ENCODE measurements around the gene NSG1. TPM values are rescaled to one million over a fixed set of nuclear protein-coding genes. Genes with fewer than 3 reads are reported as not detected.

NSG1 gene
- total and polyA plus RNA-seq, 4 experiments from 2014 or later: 48.8 to 82.6 (median 75.0) TPM

DNA sequence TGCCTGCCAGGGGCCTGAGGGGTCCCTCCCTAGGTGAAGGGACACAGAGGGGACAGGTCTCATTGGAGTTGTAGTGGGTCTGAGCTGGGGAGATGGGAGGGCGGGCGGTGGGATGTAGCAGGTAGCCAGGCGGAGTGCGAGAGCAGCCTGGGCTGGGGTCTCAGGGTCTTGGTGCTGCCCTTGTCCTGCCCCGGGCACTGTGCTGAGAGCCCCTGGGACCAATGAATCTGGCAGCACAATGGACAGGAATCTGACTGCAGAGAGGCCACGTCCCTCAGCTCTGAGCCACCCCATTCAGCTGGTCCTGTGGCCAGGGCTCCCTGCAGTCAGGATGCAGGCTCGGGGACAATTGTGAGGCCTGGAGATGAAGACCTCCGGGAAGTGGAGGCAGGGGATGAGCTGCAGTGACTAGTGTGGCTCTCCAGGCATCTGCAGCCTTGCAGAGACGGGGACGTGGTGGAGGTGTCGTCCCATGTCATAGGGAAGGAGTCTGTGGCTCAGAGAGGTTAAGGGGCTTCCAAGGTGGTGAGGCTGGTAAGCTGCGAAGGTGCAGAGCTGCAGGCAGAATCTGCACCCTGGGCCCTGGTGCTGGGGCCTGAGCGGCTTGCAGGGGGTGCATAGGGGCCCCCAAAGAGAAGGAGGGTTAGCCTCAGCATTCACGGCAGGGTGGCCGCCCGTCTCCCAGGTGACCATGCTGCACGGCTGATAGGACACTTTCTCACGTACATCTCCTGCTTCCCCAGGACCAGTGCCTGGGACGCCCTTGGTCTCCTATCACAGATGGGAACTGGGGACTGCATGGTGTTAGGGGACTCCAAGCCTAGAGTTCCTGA, 20.6 kb downstream of the NSG1 start:
- Histone ChIP-seq H3K9me3 (ENCODE audit: control insufficient read depth in 1 of 2, low read length in 2 of 2) (no peaks in the 10 kb centered on the region), H3K27ac (ENCODE audit: low read depth, low read length) (no peak overlapping the region), H3K27me3 (ENCODE audit: insufficient read depth, low read length) (no peaks in the 10 kb centered on the region), H3K4me1 (ENCODE audit: insufficient read depth, low read length) (no peaks in the 10 kb centered on the region), H3K4me3 (ENCODE audit: low read length in 2 of 2) (no peak overlapping the region), H3K36me3 (ENCODE audit: insufficient read depth, low read length) (no peaks in the 10 kb centered on the region)
- intact Hi-C loops (cut with micrococcal nuclease): no loop called here
- H3K4me3 Mint-ChIP-seq: no peak overlapping the region
- H3K27me3 Mint-ChIP-seq: no peaks in the 10 kb centered on the region
- no peak for DNase-seq
- ChIA-PET POLR2A (ENCODE audit: partially characterized antibody) (no interaction called here), CTCF (ENCODE audit: partially characterized antibody) (interaction anchor here (1.9 kb wide), 1 partner anchor 12 kb away, joined by 5 read pairs; no protein-coding TSS in a partner anchor)
- H3K9me3 Mint-ChIP-seq: no peaks in the 10 kb centered on the region
- peaks cover 8 to 30% of the 10 kb centered on the region in 2 donors for H3K36me3 Mint-ChIP-seq
- H3K4me1 Mint-ChIP-seq: peaks cover 0 to 4% (median under 1%) of the 10 kb centered on the region in 4 donors
- peak overlapping the region in 1 of 7 donors; percentile 72 for H3K27ac Mint-ChIP-seq

DNA sequence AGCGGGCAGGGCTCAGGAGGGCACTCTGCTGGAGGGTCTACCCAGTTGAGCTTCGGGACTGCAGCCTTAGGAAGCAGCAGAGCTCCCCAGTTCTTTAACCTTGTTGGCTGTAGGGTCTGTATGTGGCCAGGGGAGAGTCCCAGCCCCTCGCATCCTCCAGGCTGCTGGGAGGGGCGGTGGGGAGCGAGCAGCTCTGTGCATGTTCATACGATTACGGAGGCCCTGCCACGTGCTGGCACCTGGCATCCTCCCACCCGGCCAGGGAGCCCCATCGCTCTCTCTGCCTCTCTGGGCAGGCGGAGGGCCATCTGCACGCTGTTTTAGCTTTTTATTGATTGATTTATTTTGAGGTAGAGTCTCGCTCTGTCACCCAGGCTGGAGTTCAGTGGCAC, 21.2 kb downstream of the NSG1 start:
- CTCF ChIA-PET (ENCODE audit: partially characterized antibody): interaction anchor here (1.9 kb wide), 1 partner anchor 13 kb away, joined by 5 read pairs; no protein-coding TSS in a partner anchor
- H3K9me3 ChIP-seq (ENCODE audit: control insufficient read depth in 1 of 2, low read length in 2 of 2): no peaks in the 10 kb centered on the region
- H3K4me1 ChIP-seq (ENCODE audit: insufficient read depth, low read length): no peaks in the 10 kb centered on the region
- POLR2A ChIA-PET (ENCODE audit: partially characterized antibody): no interaction called here
- Mint-ChIP-seq H3K27me3 (no peaks in the 10 kb centered on the region), H3K4me1 (peaks cover 0 to 4% (median under 1%) of the 10 kb centered on the region in 4 donors), H3K4me3 (no peak overlapping the region), H3K9me3 (no peaks in the 10 kb centered on the region), H3K36me3 (peaks cover 8 to 26% of the 10 kb centered on the region in 2 donors), H3K27ac (no peak overlapping the region)
- no peak overlapping the region for H3K4me3 ChIP-seq (ENCODE audit: low read length in 2 of 2)
- H3K27me3 ChIP-seq (ENCODE audit: insufficient read depth, low read length): no peaks in the 10 kb centered on the region
- intact Hi-C loops (cut with micrococcal nuclease): no loop called here
- DNase-seq: no peak
- no peaks in the 10 kb centered on the region for H3K36me3 ChIP-seq (ENCODE audit: insufficient read depth, low read length)
- no peak overlapping the region for H3K27ac ChIP-seq (ENCODE audit: low read depth, low read length)

GRCh38 chr4:4408576-4409335, 21.9 kb downstream of the NSG1 start:
- H3K36me3 ChIP-seq (ENCODE audit: insufficient read depth, low read length): no peaks in the 10 kb centered on the region

DNA sequence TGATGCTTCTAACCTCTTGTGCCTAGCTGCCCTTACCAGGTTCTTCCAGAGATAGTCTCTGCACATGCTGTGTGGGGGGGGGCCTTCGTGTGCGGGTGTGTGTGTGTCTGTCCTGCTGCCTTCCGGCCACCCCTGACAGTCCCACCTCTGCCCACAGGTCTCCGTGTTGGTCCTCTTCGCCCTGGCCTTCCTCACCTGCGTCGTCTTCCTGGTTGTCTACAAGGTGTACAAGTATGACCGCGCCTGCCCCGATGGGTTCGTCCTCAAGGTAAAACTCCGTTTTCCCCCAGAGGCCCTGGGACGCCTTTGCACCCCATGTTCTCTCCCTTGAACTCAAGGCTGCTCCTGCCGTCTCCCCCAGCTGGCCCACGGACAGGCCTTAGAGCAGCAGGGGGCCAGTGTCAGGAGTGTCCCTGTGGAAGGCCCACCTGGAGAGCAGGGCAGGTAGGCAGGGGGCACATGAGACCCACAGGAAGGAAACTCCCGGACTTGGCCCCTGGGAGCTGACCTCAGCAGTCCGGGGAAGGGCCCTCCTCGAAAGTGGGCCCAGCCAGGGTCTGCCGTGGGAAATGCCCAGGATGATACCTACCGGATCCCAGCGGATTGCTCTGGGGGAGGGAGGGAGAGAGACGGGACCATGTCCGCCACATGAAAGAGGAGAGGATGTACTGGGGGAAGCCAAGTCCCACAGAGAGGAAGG, 22.7 kb downstream of the NSG1 start:
- intact Hi-C loops (cut with micrococcal nuclease): no loop called here

More at GRCh38 chr4:4408576-4409335, 21.9 kb downstream of the NSG1 start:
- Mint-ChIP-seq H3K9me3 (peaks cover 0 to 1% (median 0%) of the 10 kb centered on the region in 8 donors), H3K27me3 (no peaks in the 10 kb centered on the region), H3K4me1 (peaks cover 0 to 4% (median under 1%) of the 10 kb centered on the region in 4 donors), H3K4me3 (no peak overlapping the region), H3K27ac (no peak overlapping the region), H3K36me3 (peaks cover 4 to 22% of the 10 kb centered on the region in 2 donors)
- Histone ChIP-seq H3K4me1 (ENCODE audit: insufficient read depth, low read length) (no peaks in the 10 kb centered on the region), H3K27ac (ENCODE audit: low read depth, low read length) (no peak overlapping the region), H3K27me3 (ENCODE audit: insufficient read depth, low read length) (no peaks in the 10 kb centered on the region), H3K4me3 (ENCODE audit: low read length in 2 of 2) (no peak overlapping the region), H3K9me3 (ENCODE audit: control insufficient read depth in 1 of 2, low read length in 2 of 2) (no peaks in the 10 kb centered on the region)
- DNase-seq: no peak
- intact Hi-C loops (cut with micrococcal nuclease): no loop called here
- ChIA-PET CTCF (ENCODE audit: partially characterized antibody) (interaction anchor here (1.9 kb wide), 1 partner anchor 14 kb away, joined by 5 read pairs; no protein-coding TSS in a partner anchor), POLR2A (ENCODE audit: partially characterized antibody) (interaction anchor here (1.0 kb wide), 1 partner anchor 14 kb away, joined by 3 read pairs; no protein-coding TSS in a partner anchor)

DNA sequence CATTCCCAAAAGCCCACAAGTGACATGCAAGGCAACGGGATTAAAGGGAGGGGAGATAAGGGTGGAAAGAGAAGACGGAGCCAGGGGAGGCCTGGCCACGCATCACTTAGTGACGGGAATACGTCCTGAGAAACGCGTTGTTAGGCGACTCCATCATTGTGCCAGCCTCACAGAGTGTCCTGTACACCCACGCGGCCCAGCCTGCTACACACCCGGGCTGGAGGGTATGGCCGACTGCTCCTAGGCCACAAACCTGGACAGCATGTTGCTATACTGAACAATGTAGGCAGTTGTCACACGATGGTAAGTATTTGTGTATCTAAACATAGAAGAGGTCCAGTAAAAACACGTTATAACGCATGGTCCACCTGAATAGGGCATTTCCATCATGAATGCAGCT, 23.4 kb downstream of the NSG1 start:
- no peaks in the 10 kb centered on the region for H3K4me1 ChIP-seq (ENCODE audit: insufficient read depth, low read length)
- DNase-seq: no peak
- H3K4me3 ChIP-seq (ENCODE audit: low read length in 2 of 2): no peak overlapping the region
- Mint-ChIP-seq H3K27ac (peak overlapping the region in 1 of 7 donors; percentile 8), H3K4me1 (peaks cover 0 to 4% (median 0%) of the 10 kb centered on the region in 4 donors), H3K9me3 (peaks cover 0 to 1% (median 0%) of the 10 kb centered on the region in 8 donors), H3K27me3 (no peaks in the 10 kb centered on the region), H3K4me3 (no peak overlapping the region), H3K36me3 (peaks cover 4 to 26% of the 10 kb centered on the region in 2 donors)
- H3K9me3 ChIP-seq (ENCODE audit: control insufficient read depth in 1 of 2, low read length in 2 of 2): no peaks in the 10 kb centered on the region
- H3K27me3 ChIP-seq (ENCODE audit: insufficient read depth, low read length): no peaks in the 10 kb centered on the region
- CTCF ChIA-PET (ENCODE audit: partially characterized antibody): interaction anchor here (1.0 kb wide), 1 partner anchor 21 kb away, joined by 5 read pairs; no protein-coding TSS in a partner anchor
- no peak overlapping the region for H3K27ac ChIP-seq (ENCODE audit: low read depth, low read length)
- POLR2A ChIA-PET (ENCODE audit: partially characterized antibody): no interaction called here
- intact Hi-C loops (cut with micrococcal nuclease): no loop called here
- H3K36me3 ChIP-seq (ENCODE audit: insufficient read depth, low read length): no peaks in the 10 kb centered on the region

More for the DNA sequence above, 22.7 kb downstream of the NSG1 start:
- Histone ChIP-seq H3K4me3 (ENCODE audit: low read length in 2 of 2) (no peak overlapping the region), H3K27ac (ENCODE audit: low read depth, low read length) (no peak overlapping the region), H3K4me1 (ENCODE audit: insufficient read depth, low read length) (no peaks in the 10 kb centered on the region), H3K27me3 (ENCODE audit: insufficient read depth, low read length) (no peaks in the 10 kb centered on the region), H3K9me3 (ENCODE audit: control insufficient read depth in 1 of 2, low read length in 2 of 2) (no peaks in the 10 kb centered on the region), H3K36me3 (ENCODE audit: insufficient read depth, low read length) (no peaks in the 10 kb centered on the region)
- Mint-ChIP-seq H3K4me3 (no peak overlapping the region), H3K4me1 (peaks cover 0 to 4% (median under 1%) of the 10 kb centered on the region in 4 donors), H3K27ac (no peak overlapping the region), H3K27me3 (no peaks in the 10 kb centered on the region), H3K9me3 (peaks cover 0 to 1% (median 0%) of the 10 kb centered on the region in 8 donors), H3K36me3 (peaks cover 4 to 21% of the 10 kb centered on the region in 2 donors)
- DNase-seq: no peak
- CTCF ChIA-PET (ENCODE audit: partially characterized antibody): interaction anchor here (1.9 kb wide), 1 partner anchor 14 kb away, joined by 5 read pairs; no protein-coding TSS in a partner anchor
- POLR2A ChIA-PET (ENCODE audit: partially characterized antibody): interaction anchor here (1.0 kb wide), 1 partner anchor 15 kb away, joined by 3 read pairs; no protein-coding TSS in a partner anchor

DNA sequence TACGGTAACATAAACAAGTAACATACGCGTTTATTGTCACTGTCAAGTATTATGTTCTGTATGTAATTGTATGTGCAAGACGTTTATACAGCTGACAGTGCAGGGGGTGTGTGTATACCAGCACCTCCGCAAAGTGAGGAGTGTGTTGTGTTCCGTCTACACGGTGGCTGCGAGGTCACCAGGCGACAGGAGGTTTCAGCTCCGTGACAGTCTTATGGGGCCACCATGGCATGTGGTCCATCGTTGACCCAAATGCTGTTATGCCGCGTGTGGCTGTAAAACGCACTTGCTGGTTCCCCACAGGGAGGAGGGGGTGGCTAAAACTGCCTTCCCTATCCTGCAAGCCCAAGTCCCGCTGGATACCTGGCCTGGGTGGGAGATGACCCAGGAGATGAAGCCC, 25.0 kb downstream of the NSG1 start:
- Mint-ChIP-seq H3K4me3 (no peak overlapping the region), H3K4me1 (peaks cover 3 to 14% (median 3%) of the 10 kb centered on the region in 4 donors), H3K27ac (no peak overlapping the region), H3K27me3 (no peaks in the 10 kb centered on the region), H3K9me3 (peaks cover 0 to 3% (median 0%) of the 10 kb centered on the region in 8 donors), H3K36me3 (peaks cover 13 to 30% of the 10 kb centered on the region in 2 donors)
- CTCF ChIA-PET (ENCODE audit: partially characterized antibody): interaction anchor here (1.1 kb wide), 1 partner anchor 27 kb away, joined by 3 read pairs; no protein-coding TSS in a partner anchor
- no peak for DNase-seq
- H3K36me3 ChIP-seq (ENCODE audit: insufficient read depth, low read length): no peaks in the 10 kb centered on the region
- no peak overlapping the region for H3K4me3 ChIP-seq (ENCODE audit: low read length in 2 of 2)
- H3K27me3 ChIP-seq (ENCODE audit: insufficient read depth, low read length): no peaks in the 10 kb centered on the region
- no peak overlapping the region for H3K27ac ChIP-seq (ENCODE audit: low read depth, low read length)
- H3K9me3 ChIP-seq (ENCODE audit: control insufficient read depth in 1 of 2, low read length in 2 of 2): no peaks in the 10 kb centered on the region
- POLR2A ChIA-PET (ENCODE audit: partially characterized antibody): no interaction called here
- peaks cover under 1% of the 10 kb centered on the region for H3K4me1 ChIP-seq (ENCODE audit: insufficient read depth, low read length)
- intact Hi-C loops (cut with micrococcal nuclease): no loop called here
